OCI-LY3 (cell line): ENCODE results near the gene ZP1.

Experiments
- H2AFZ ChIP-seq: fragments of 200-600, 300-600 bp; shearing (Covaris generic); 2 replicates; pipeline ENCODE4 v1.6.0; 2014; ENCODE audit warnings: antibody characterized with exemption, low read depth, low read length
- H3K27ac ChIP-seq: fragments of 200-600, 300-600 bp; sonication (generic); 2 replicates; pipeline ENCODE4 v1.5.1; 2014; ENCODE audit warnings: mild to moderate bottlenecking, low read length, moderate library complexity, mixed read lengths
- H3K27me3 ChIP-seq: fragments of 200-600, 300-600 bp; sonication (generic); 2 replicates; pipeline ENCODE4 v1.6.1; 2014; ENCODE audit warnings: low read depth, low read length, mixed read lengths
- H3K36me3 ChIP-seq: fragments of 200-600, 300-600 bp; sonication (generic); replicated peaks from 2 replicates; pipeline ENCODE3; 2014; ENCODE audit warnings: low read depth, low read length, mixed read lengths
- H3K4me1 ChIP-seq: fragments of 300-600, 200-600 bp; sonication (generic); 2 replicates; pipeline ENCODE4 v1.6.1; 2014; ENCODE audit warnings: low read length, mixed read lengths
- H3K4me2 ChIP-seq: fragments of 200-600, 300-600 bp; sonication (generic); 2 replicates; pipeline ENCODE4 v1.6.1; 2014; ENCODE audit warnings: low read length, mixed read lengths
- H3K4me3 ChIP-seq: fragments of 300-600, 200-600 bp; sonication (generic); 2 replicates; pipeline ENCODE4 v1.5.1; 2014; ENCODE audit warnings: antibody characterized with exemption, mild to moderate bottlenecking, low read length, moderate library complexity
- H3K79me2 ChIP-seq: fragments of 300-600, 200-600 bp; shearing (Covaris generic); 2 replicates; pipeline ENCODE4 v1.6.1; 2014; ENCODE audit warnings: mild to moderate bottlenecking, low read length, mixed read lengths
- H3K9ac ChIP-seq: fragments of 300-600, 200-600 bp; shearing (Covaris generic); 2 replicates; pipeline ENCODE4 v1.6.0; 2014; ENCODE audit warnings: mild to moderate bottlenecking, low read length, moderate library complexity
- H3K9me3 ChIP-seq: fragments of 200-600, 300-600 bp; shearing (Covaris generic); 2 replicates; pipeline ENCODE4 v1.6.1; 2014; ENCODE audit warnings: low read length, mixed read lengths; ENCODE audit not compliant: insufficient read depth
- H4K20me1 ChIP-seq: fragments of 200-600, 300-600 bp; sonication (generic); 2 replicates; pipeline ENCODE4 v1.6.1; 2016; ENCODE audit warnings: low read length, mixed read lengths; ENCODE audit not compliant: insufficient read depth
- CTCF ChIP-seq: fragments of 200-600, 300-600 bp; sonication (generic); IDR thresholded peaks from 2 replicates; pipeline ENCODE4 v1.5.1; 2014; ENCODE audit warnings: antibody characterized with exemption, low read length, low read depth
- EZH2phosphoT487 ChIP-seq: fragments of 200-600 bp; shearing (Covaris generic); IDR thresholded peaks from 2 replicates; pipeline ENCODE4 v1.6.1; 2018; ENCODE audit warnings: antibody characterized with exemption, mixed run types, low read depth

ZP1 gene

GRCh38 chr11:60825118-60825517 is 42.2 kb upstream of the ZP1 start:
- Histone ChIP-seq H3K9ac (no peak overlapping the region), H3K79me2 (no peaks in the 10 kb centered on the region), H3K27ac (no peak overlapping the region), H3K4me1 (peaks cover 3% of the 10 kb centered on the region; the same call in 1 of the 2 replicates), H3K27me3 (no peaks in the 10 kb centered on the region), H3K9me3 (no peaks in the 10 kb centered on the region), H4K20me1 (no peaks in the 10 kb centered on the region), H3K36me3 (no peaks in the 10 kb centered on the region), H2AFZ (no peak overlapping the region), H3K4me2 (no peak overlapping the region), H3K4me3 (no peak overlapping the region)
- TF ChIP-seq EZH2phosphoT487: no peak
- no peak for TF ChIP-seq CTCF

GRCh38 chr11:60825790-60826189 is 41.6 kb upstream of the ZP1 start:
- H4K20me1 ChIP-seq: no peaks in the 10 kb centered on the region
- H3K4me3 ChIP-seq: no peak overlapping the region
- no peaks in the 10 kb centered on the region for H3K36me3 ChIP-seq
- H3K9ac ChIP-seq: no peak overlapping the region
- H3K9me3 ChIP-seq: no peaks in the 10 kb centered on the region
- TF ChIP-seq EZH2phosphoT487 (no peak), CTCF (no peak)
- H3K27ac ChIP-seq: no peak overlapping the region
- H3K4me1 ChIP-seq: peaks cover 8% of the 10 kb centered on the region
- H2AFZ ChIP-seq: no peak overlapping the region
- H3K4me2 ChIP-seq: no peak overlapping the region
- H3K27me3 ChIP-seq: no peaks in the 10 kb centered on the region
- no peaks in the 10 kb centered on the region for H3K79me2 ChIP-seq

GRCh38 chr11:60830478-60831142 is 36.7 kb upstream of the ZP1 start:
- no peak overlapping the region for H3K27ac ChIP-seq
- H4K20me1 ChIP-seq: no peaks in the 10 kb centered on the region
- no peaks in the 10 kb centered on the region for H3K9me3 ChIP-seq
- H3K4me1 ChIP-seq: peaks cover 52% of the 10 kb centered on the region
- peaks cover 10% of the 10 kb centered on the region for H3K27me3 ChIP-seq
- no peaks in the 10 kb centered on the region for H3K36me3 ChIP-seq
- H3K9ac ChIP-seq: peak overlapping the region; percentile 18; the same call in 1 of the 2 replicates
- no peaks in the 10 kb centered on the region for H3K79me2 ChIP-seq
- H3K4me2 ChIP-seq: peak overlapping the region; percentile 74
- H3K4me3 ChIP-seq: peak overlapping the region; percentile 72
- TF ChIP-seq CTCF: no peak
- TF ChIP-seq EZH2phosphoT487: no peak
- peak overlapping the region; percentile 92 for H2AFZ ChIP-seq

- Histone ChIP-seq H3K4me2 (peak overlapping the region; percentile 74), H3K36me3 (no peaks in the 10 kb centered on the region)
Measured at GRCh38 chr11:60831143-60831500, 36.2 kb upstream of the ZP1 start.

More at GRCh38 chr11:60831143-60831500, 36.2 kb upstream of the ZP1 start:
- no peaks in the 10 kb centered on the region for H3K9me3 ChIP-seq
- H3K9ac ChIP-seq: peak overlapping the region; percentile 18; the same call in 1 of the 2 replicates
- peak overlapping the region; percentile 72 for H3K4me3 ChIP-seq
- H3K4me1 ChIP-seq: peaks cover 57% of the 10 kb centered on the region
- peak overlapping the region; percentile 92 for H2AFZ ChIP-seq
- no peaks in the 10 kb centered on the region for H3K79me2 ChIP-seq
- TF ChIP-seq EZH2phosphoT487: no peak
- TF ChIP-seq CTCF: peak; percentile 100
- no peak overlapping the region for H3K27ac ChIP-seq
- peaks cover 10% of the 10 kb centered on the region for H3K27me3 ChIP-seq
- H4K20me1 ChIP-seq: no peaks in the 10 kb centered on the region
